ENCODE measurements around the gene ZNF267.

DNA sequence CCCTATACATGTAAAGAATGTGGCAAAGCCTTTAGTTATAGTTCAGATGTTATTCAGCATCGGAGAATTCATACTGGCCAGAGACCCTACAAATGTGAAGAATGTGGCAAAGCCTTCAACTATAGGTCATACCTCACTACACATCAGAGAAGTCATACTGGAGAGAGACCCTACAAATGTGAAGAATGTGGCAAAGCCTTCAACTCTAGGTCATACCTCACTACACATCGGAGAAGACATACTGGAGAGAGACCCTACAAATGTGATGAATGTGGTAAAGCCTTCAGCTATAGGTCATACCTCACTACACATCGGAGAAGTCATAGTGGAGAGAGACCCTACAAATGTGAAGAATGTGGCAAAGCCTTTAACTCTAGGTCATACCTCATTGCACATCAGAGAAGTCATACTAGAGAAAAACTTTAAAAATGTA, 42.5 kb downstream of the ZNF267 start:
- TF ChIP-seq, protein P1, sequence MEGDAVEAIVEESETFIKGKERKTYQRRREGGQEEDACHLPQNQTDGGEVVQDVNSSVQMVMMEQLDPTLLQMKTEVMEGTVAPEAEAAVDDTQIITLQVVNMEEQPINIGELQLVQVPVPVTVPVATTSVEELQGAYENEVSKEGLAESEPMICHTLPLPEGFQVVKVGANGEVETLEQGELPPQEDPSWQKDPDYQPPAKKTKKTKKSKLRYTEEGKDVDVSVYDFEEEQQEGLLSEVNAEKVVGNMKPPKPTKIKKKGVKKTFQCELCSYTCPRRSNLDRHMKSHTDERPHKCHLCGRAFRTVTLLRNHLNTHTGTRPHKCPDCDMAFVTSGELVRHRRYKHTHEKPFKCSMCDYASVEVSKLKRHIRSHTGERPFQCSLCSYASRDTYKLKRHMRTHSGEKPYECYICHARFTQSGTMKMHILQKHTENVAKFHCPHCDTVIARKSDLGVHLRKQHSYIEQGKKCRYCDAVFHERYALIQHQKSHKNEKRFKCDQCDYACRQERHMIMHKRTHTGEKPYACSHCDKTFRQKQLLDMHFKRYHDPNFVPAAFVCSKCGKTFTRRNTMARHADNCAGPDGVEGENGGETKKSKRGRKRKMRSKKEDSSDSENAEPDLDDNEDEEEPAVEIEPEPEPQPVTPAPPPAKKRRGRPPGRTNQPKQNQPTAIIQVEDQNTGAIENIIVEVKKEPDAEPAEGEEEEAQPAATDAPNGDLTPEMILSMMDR (IDR thresholded peaks at IDR 0.05), result no peak
- no peak for TF ChIP-seq EP300 (IDR thresholded peaks at IDR 0.05)

Measured in upper lobe of left lung (tissue), 4 donors.